GM12874 (cell line): Measurements from ENCODE around the gene GATAD2B.

Experiments
- CTCF ChIP-seq: IDR thresholded peaks from 2 replicates; pipeline ENCODE4 v1.5.1; 2011; ENCODE audit warnings: low read depth, mild to moderate bottlenecking, control low read depth, low read length, moderate library complexity; ENCODE audit not compliant: insufficient read depth

Gene GATAD2B

GRCh38 chr1:153926405-153926804, 3.6 kb upstream of the GATAD2B start:
- TF ChIP-seq CTCF = no peak

- TF ChIP-seq CTCF = peak; percentile 37
Observed at GRCh38 chr1:153922076-153922971, 448 bp downstream of the GATAD2B start.

- TF ChIP-seq CTCF = no peak
Observed at GRCh38 chr1:153921803-153922075, 1.0 kb downstream of the GATAD2B start.

GRCh38 chr1:153921080-153921802, 1.5 kb downstream of the GATAD2B start:
- no peak for TF ChIP-seq CTCF

- TF ChIP-seq CTCF = peak; percentile 30; the same call in 1 of the 2 replicates
Observed at GRCh38 chr1:153919876-153920852, 2.6 kb downstream of the GATAD2B start.

- no peak for TF ChIP-seq CTCF
Observed at GRCh38 chr1:153916297-153916696, 6.5 kb downstream of the GATAD2B start.

- no peak for TF ChIP-seq CTCF
Observed at GRCh38 chr1:153912349-153912748, 10.4 kb downstream of the GATAD2B start.
